Measurements from ENCODE around the gene CHCHD10.

GRCh38 chr22:23716811-23717801, 50.7 kb downstream of the CHCHD10 start:
- TF ChIP-seq, protein P1, sequence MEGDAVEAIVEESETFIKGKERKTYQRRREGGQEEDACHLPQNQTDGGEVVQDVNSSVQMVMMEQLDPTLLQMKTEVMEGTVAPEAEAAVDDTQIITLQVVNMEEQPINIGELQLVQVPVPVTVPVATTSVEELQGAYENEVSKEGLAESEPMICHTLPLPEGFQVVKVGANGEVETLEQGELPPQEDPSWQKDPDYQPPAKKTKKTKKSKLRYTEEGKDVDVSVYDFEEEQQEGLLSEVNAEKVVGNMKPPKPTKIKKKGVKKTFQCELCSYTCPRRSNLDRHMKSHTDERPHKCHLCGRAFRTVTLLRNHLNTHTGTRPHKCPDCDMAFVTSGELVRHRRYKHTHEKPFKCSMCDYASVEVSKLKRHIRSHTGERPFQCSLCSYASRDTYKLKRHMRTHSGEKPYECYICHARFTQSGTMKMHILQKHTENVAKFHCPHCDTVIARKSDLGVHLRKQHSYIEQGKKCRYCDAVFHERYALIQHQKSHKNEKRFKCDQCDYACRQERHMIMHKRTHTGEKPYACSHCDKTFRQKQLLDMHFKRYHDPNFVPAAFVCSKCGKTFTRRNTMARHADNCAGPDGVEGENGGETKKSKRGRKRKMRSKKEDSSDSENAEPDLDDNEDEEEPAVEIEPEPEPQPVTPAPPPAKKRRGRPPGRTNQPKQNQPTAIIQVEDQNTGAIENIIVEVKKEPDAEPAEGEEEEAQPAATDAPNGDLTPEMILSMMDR (IDR thresholded peaks at IDR 0.05): peak in 1 of 3 donors; percentile 20
- TF ChIP-seq EP300 (IDR thresholded peaks at IDR 0.05) (no peak), POLR2A (IDR thresholded peaks at IDR 0.05) (peak; percentile 68)
